A549 (cell line): Measurements from ENCODE around the gene INKA2. TPM values are rescaled to one million over a fixed set of nuclear protein-coding genes. Genes with fewer than 3 reads are reported as not detected.

ENCODE experiments used
- ATAC-seq, 2 experiments: fragments of 200-7000 bp in 1 of 2; fragments of >200 bp in 1 of 2; cut with Nextera tagmentation in 1 of 2; cut with Tn5 transposase in 1 of 2; 3 replicates each; pipeline versions ENCODE4 v1.8.0 to v1.9.1; 2018 to 2020; ENCODE audit warnings: mild to moderate bottlenecking in 1 of 2, moderate library complexity in 1 of 2
- CTCF ChIA-PET: fragments of 300-600 bp; sonication (Branson Sonifier 250); formaldehyde crosslinking; extraction: SDS; loops from one replicate; lab custom pipeline; 2021; ENCODE audit warnings: antibody characterized with exemption, inconsistent platforms; lab: Yijun Ruan, JAX
- POLR2A ChIA-PET: fragments of 350-600 bp; formaldehyde crosslinking; extraction: SDS; loops from one replicate; lab custom pipeline; 2021; ENCODE audit warnings: antibody characterized with exemption, inconsistent platforms; lab: Yijun Ruan, JAX
- DNase-seq, 2 experiments: peaks; one replicate each; pipeline versions ENCODE4 v3.0.0 to v3.0.0-alpha.2; 2011 to 2016; ENCODE audit warnings: low read depth in 1 of 2, low spot score in 1 of 2
- FAIRE-seq: peaks from 2 replicates; lab custom pipeline; 2011; peaks lifted over from hg19 to GRCh38; lab: Jason Lieb, UNC
- H3K27ac ChIP-seq, 2 experiments: fragments of >200 bp; sonication (Bioruptor Twin); formaldehyde crosslinking; 3 replicates each; pipeline ENCODE4 v1.5.1; 2016 to 2017
- H3K4me1 ChIP-seq: fragments of >200 bp; sonication (Bioruptor Twin); formaldehyde crosslinking; 3 replicates; pipeline ENCODE4 v1.6.1; 2016
- H3K4me2 ChIP-seq: fragments of >200 bp; sonication (Bioruptor Twin); formaldehyde crosslinking; 3 replicates; pipeline ENCODE4 v1.6.1; 2016
- H3K4me3 ChIP-seq: fragments of >200 bp; sonication (Bioruptor Twin); formaldehyde crosslinking; 3 replicates; pipeline ENCODE4 v1.5.1; 2016
- H3K9me3 ChIP-seq: fragments of >200 bp; sonication (Bioruptor Twin); formaldehyde crosslinking; 3 replicates; pipeline ENCODE4 v1.6.1; 2016
- BCL3 ChIP-seq: fragments of >200 bp; sonication (Bioruptor Twin); formaldehyde crosslinking; IDR thresholded peaks from 3 replicates; pipeline ENCODE4 v1.6.1; 2016
- CBX8 ChIP-seq: fragments of 200-600 bp; sonication (generic); IDR thresholded peaks from 2 replicates; pipeline ENCODE4 v1.6.1; 2016
- CEBPB ChIP-seq, 2 experiments: fragments of >200 bp in 1 of 2; sonication (Bioruptor Twin) in 1 of 2; formaldehyde crosslinking in 1 of 2; IDR thresholded peaks; 2 replicates each; pipeline ENCODE4 v1.6.1; 2012 to 2016
- CHD2 ChIP-seq: fragments of 150-350 bp; IDR thresholded peaks from 2 replicates; pipeline ENCODE4 v1.6.1; 2014; ENCODE audit warnings: low read length; ENCODE audit not compliant: partially characterized antibody
- CHD4 ChIP-seq: fragments of 200-600 bp; sonication (generic); IDR thresholded peaks from 2 replicates; pipeline ENCODE4 v1.6.1; 2016; ENCODE audit warnings: antibody characterized with exemption, mild to moderate bottlenecking, borderline replicate concordance
- ELK1 ChIP-seq: fragments of 150-350 bp; IDR thresholded peaks from 2 replicates; pipeline ENCODE4 v1.6.1; 2014; ENCODE audit warnings: low read depth, mild to moderate bottlenecking, low read length
- FOSL2 ChIP-seq, 2 experiments: fragments of 450-650 bp in 1 of 2; fragments of >200 bp in 1 of 2; sonication (Bioruptor Twin) in 1 of 2; formaldehyde crosslinking; IDR thresholded peaks; 2 replicates each; pipeline versions ENCODE4 v1.5.0 to v1.6.1; 2016 to 2020; ENCODE audit warnings: mild to moderate bottlenecking in 1 of 2, moderate library complexity in 1 of 2
- FOXS1 ChIP-seq: fragments of 250-450 bp; sonication (Bioruptor Pico); IDR thresholded peaks from 2 replicates; pipeline ENCODE4 v1.5.0; 2020; ENCODE audit warnings: mild to moderate bottlenecking, moderate library complexity
- GATA3 ChIP-seq: IDR thresholded peaks from 2 replicates; pipeline ENCODE4 v1.6.1; 2012; ENCODE audit warnings: borderline replicate concordance
- HEYL ChIP-seq: fragments of 250-450 bp; sonication (Bioruptor Pico); IDR thresholded peaks from 2 replicates; pipeline ENCODE4 v1.8.0; 2021; ENCODE audit warnings: mild to moderate bottlenecking, moderate library complexity
- HOXA7 ChIP-seq: fragments of 250-450 bp; sonication (Bioruptor Pico); IDR thresholded peaks from 2 replicates; pipeline ENCODE4 v1.5.0; 2020; ENCODE audit warnings: mild to moderate bottlenecking, moderate library complexity
- HOXB13 ChIP-seq: fragments of 250-450 bp; sonication (Bioruptor Pico); IDR thresholded peaks from 2 replicates; pipeline ENCODE4 v1.5.0; 2020; ENCODE audit warnings: low read depth, mild to moderate bottlenecking, moderate library complexity
- HOXB5 ChIP-seq: fragments of 250-450 bp; sonication (Bioruptor Pico); IDR thresholded peaks from 2 replicates; pipeline ENCODE4 v1.5.0; 2020; ENCODE audit warnings: mild to moderate bottlenecking, moderate library complexity
- JUN ChIP-seq, 2 experiments: fragments of >200 bp; sonication (Bioruptor Twin); formaldehyde crosslinking; IDR thresholded peaks; 2 replicates in 1 of 2; 3 replicates in 1 of 2; pipeline ENCODE4 v1.6.1; 2016 to 2017
- JUNB ChIP-seq: fragments of >200 bp; sonication (Bioruptor Twin); formaldehyde crosslinking; IDR thresholded peaks from 2 replicates; pipeline ENCODE4 v1.6.1; 2016
- KDM1A ChIP-seq: fragments of 200-600 bp; sonication (generic); IDR thresholded peaks from 2 replicates; pipeline ENCODE4 v1.6.1; 2016; ENCODE audit warnings: low read depth, mild to moderate bottlenecking
- MAZ ChIP-seq: fragments of 150-350 bp; IDR thresholded peaks from 2 replicates; pipeline ENCODE4 v1.6.1; 2014; ENCODE audit warnings: antibody characterized with exemption, low read depth, low read length, borderline replicate concordance
- NPAS2 ChIP-seq: fragments of 250-450 bp; sonication (Bioruptor Pico); IDR thresholded peaks from 2 replicates; pipeline ENCODE4 v1.8.0; 2022; ENCODE audit warnings: mild to moderate bottlenecking, moderate library complexity, borderline replicate concordance
- PHF8 ChIP-seq: fragments of 200-600 bp; sonication (generic); IDR thresholded peaks from 2 replicates; pipeline ENCODE4 v1.6.1; 2016; ENCODE audit warnings: low read depth, mild to moderate bottlenecking, antibody characterized with exemption, moderate library complexity, borderline replicate concordance
- POLR2AphosphoS2 ChIP-seq: conservative IDR thresholded peaks from 2 replicates; pipeline ENCODE4 v1.6.1; 2012; ENCODE audit warnings: low read length, improper control_type of control experiment, inconsistent platforms
- RARB ChIP-seq: fragments of 250-450 bp; sonication (Bioruptor Pico); IDR thresholded peaks from 2 replicates; pipeline ENCODE4 v1.8.0; 2021; ENCODE audit warnings: mild to moderate bottlenecking, moderate library complexity
- RFX5 ChIP-seq: fragments of 450-650 bp; IDR thresholded peaks from 2 replicates; pipeline ENCODE4 v1.7.1; 2014; ENCODE audit warnings: antibody characterized with exemption, mild to moderate bottlenecking, moderate library complexity
- RNF2 ChIP-seq: fragments of 200-600 bp; sonication (generic); IDR thresholded peaks from 2 replicates; pipeline ENCODE4 v1.6.1; 2016; ENCODE audit warnings: low read depth, mild to moderate bottlenecking, antibody characterized with exemption, moderate library complexity, borderline replicate concordance
- SMC3 ChIP-seq: fragments of >200 bp; sonication (Bioruptor Twin); formaldehyde crosslinking; IDR thresholded peaks from 3 replicates; pipeline ENCODE4 v1.6.1; 2018; ENCODE audit warnings: inconsistent platforms
- SREBF2 ChIP-seq: fragments of 450-650 bp; IDR thresholded peaks from 2 replicates; pipeline ENCODE4 v1.6.1; 2014; ENCODE audit warnings: mild to moderate bottlenecking, moderate library complexity
- TFCP2L1 ChIP-seq: fragments of 250-450 bp; sonication (Bioruptor Pico); IDR thresholded peaks from 2 replicates; pipeline ENCODE4 v1.5.0; 2021; ENCODE audit warnings: mild to moderate bottlenecking
- ZC3H11A ChIP-seq: fragments of 450-650 bp; IDR thresholded peaks from 2 replicates; pipeline ENCODE4 v1.6.1; 2014; ENCODE audit warnings: antibody characterized with exemption, mild to moderate bottlenecking
- ZNF302 ChIP-seq: fragments of 250-450 bp; sonication (Bioruptor Pico); IDR thresholded peaks from 2 replicates; pipeline ENCODE4 v1.9.0; 2021; ENCODE audit warnings: inconsistent platforms, mild to moderate bottlenecking, moderate library complexity
- WGBS: methylation state at CpG from one replicate; pipeline ENCODE4 v1.1.6; 2017; ENCODE audit errors: missing lambda C conversion rate; 5-methylcytosine and 5-hydroxymethylcytosine counted together
- polyA plus RNA-seq, 4 experiments: library from polyadenylated mRNA; depleted of rRNA in 3 of 4; stranded (reverse); fragments of >200 nt; fragmentation: RNase III in 1 of 4; extraction: RNeasy Plus Mini Kit Qiagen cat#74134 plus additional on column Dnase treatment in 1 of 4; gene quantifications; 2 replicates in 3 of 4; 3 replicates in 1 of 4; pipeline ENCODE4 v1.2.3, GENCODE V29; 2011 to 2017

INKA2 gene
- polyA plus RNA-seq, 2 of the 4 experiments (the other 2 are of a cell fraction): 1.2 to 1.3 TPM

GRCh38 chr1:111719135-111719534, 20.1 kb downstream of the INKA2 start:
- ATAC-seq: no peak
- no peak overlapping the region for H3K4me3 ChIP-seq
- no peak for DNase-seq
- POLR2A ChIA-PET: no interaction called here
- CTCF ChIA-PET: interaction anchor here (0.9 kb wide), 1 partner anchor 50 kb away, joined by 4 read pairs; no protein-coding TSS in a partner anchor
- no peak overlapping the region for H3K4me2 ChIP-seq
- peaks cover 4% of the 10 kb centered on the region; the same call in 1 of the 3 replicates for H3K4me1 ChIP-seq
- no peak for FAIRE-seq
- TF ChIP-seq TFCP2L1 (no peak), CBX8 (no peak), PHF8 (no peak), NPAS2 (no peak), FOSL2 (IDR thresholded peaks at IDR 0.05) (no peak), FOSL2 (CRISPR knock-in tag; IDR thresholded peaks at IDR 0.05) (no peak), FOXS1 (CRISPR knock-in tag) (no peak), JUNB (no peak), ZC3H11A (no peak), KDM1A (no peak), HOXA7 (CRISPR knock-in tag) (no peak), CEBPB (IDR thresholded peaks at IDR 0.05) (no peak), RNF2 (no peak), SREBF2 (no peak)
- H3K9me3 ChIP-seq: no peaks in the 10 kb centered on the region
- no peak overlapping the region for H3K27ac ChIP-seq
- WGBS: 93% methylated on average over 5 of the region's 5 CpGs

- no peak overlapping the region for H3K27ac ChIP-seq
- H3K4me1 ChIP-seq: peaks cover 4% of the 10 kb centered on the region; the same call in 1 of the 3 replicates
- WGBS: 90% methylated on average over 2 of the region's 2 CpGs
- no peak overlapping the region for H3K4me2 ChIP-seq
- no peak for ATAC-seq
- TF ChIP-seq CHD2 (no peak), GATA3 (no peak), JUN (IDR thresholded peaks at IDR 0.05) (no peak), SREBF2 (no peak), BCL3 (no peak)
- ChIA-PET POLR2A (no interaction called here), CTCF (interaction anchor here (0.5 to 1.4 kb wide), 2 partner anchors 52 to 65 kb away, joined by 3 to 6 read pairs; no protein-coding TSS in a partner anchor)
- H3K9me3 ChIP-seq: no peaks in the 10 kb centered on the region
- no peak for DNase-seq
- H3K4me3 ChIP-seq: no peak overlapping the region
- FAIRE-seq: no peak
These were observed 21.7 kb downstream of the INKA2 start for GRCh38 chr1:111717450-111717849.

- POLR2A ChIA-PET: no interaction called here
- CTCF ChIA-PET: interaction anchor here (1.1 to 4.9 kb wide), 6 partner anchors 19 to 234 kb away, joined by 4 to 47 read pairs (median 10); partner anchors contain the start of genes DDX20 and INKA2
- WGBS: 75% methylated on average over 3 of the region's 3 CpGs
These were observed 22.9 kb downstream of the INKA2 start for GRCh38 chr1:111716333-111716732.

GRCh38 chr1:111709986-111710385, 29.2 kb downstream of the INKA2 start:
- no peak overlapping the region for H3K4me3 ChIP-seq
- H3K9me3 ChIP-seq: no peaks in the 10 kb centered on the region
- CTCF ChIA-PET: no interaction called here
- H3K4me1 ChIP-seq: no peaks in the 10 kb centered on the region
- no peak for DNase-seq
- no peak for FAIRE-seq
- no peak overlapping the region for H3K27ac ChIP-seq
- WGBS: 25% methylated on average over 1 of the region's 1 CpG
- POLR2A ChIA-PET: no interaction called here
- no peak for ATAC-seq
- no peak overlapping the region for H3K4me2 ChIP-seq
- TF ChIP-seq MAZ: no peak
- no peak for TF ChIP-seq HOXB13
- no peak for TF ChIP-seq HEYL
- TF ChIP-seq TFCP2L1: no peak
- TF ChIP-seq CHD4: no peak
- no peak for TF ChIP-seq SMC3
- no peak for TF ChIP-seq CHD2
- no peak for TF ChIP-seq ELK1
- no peak for TF ChIP-seq RARB (CRISPR knock-in tag)

More at GRCh38 chr1:111716333-111716732, 22.9 kb downstream of the INKA2 start:
- DNase-seq (no peak), ATAC-seq (no peak), FAIRE-seq (no peak)
- H3K4me2 ChIP-seq: no peak overlapping the region
- no peaks in the 10 kb centered on the region for H3K9me3 ChIP-seq
- H3K4me3 ChIP-seq: no peak overlapping the region
- no peaks in the 10 kb centered on the region; the same call in 2 of the 3 replicates for H3K4me1 ChIP-seq
- no peak for TF ChIP-seq HOXB5 (CRISPR knock-in tag)
- no peak for TF ChIP-seq HEYL
- TF ChIP-seq ZNF302: no peak
- no peak for TF ChIP-seq POLR2AphosphoS2
- no peak for TF ChIP-seq KDM1A
- TF ChIP-seq HOXB13: no peak
- no peak for TF ChIP-seq TFCP2L1
- no peak for TF ChIP-seq RFX5
- no peak overlapping the region for H3K27ac ChIP-seq
